GM19452 (cell line): Measurements from ENCODE around the gene POM121.
A peak's percentile ranks its signal among the peaks of the same experiment; 100 is the strongest.
"Not testable (repeated sequence)": the region's sequence is repeated elsewhere in the genome, so short reads cannot be mapped to it uniquely, and the experiment has no call there.

Experiments used
- ATAC-seq: cut with Tn5 transposase; IDR thresholded peaks from one replicate; pipeline ENCODE4 v1.9.1; 2021; ENCODE audit not compliant: unreplicated experiment

The POM121 gene

DNA sequence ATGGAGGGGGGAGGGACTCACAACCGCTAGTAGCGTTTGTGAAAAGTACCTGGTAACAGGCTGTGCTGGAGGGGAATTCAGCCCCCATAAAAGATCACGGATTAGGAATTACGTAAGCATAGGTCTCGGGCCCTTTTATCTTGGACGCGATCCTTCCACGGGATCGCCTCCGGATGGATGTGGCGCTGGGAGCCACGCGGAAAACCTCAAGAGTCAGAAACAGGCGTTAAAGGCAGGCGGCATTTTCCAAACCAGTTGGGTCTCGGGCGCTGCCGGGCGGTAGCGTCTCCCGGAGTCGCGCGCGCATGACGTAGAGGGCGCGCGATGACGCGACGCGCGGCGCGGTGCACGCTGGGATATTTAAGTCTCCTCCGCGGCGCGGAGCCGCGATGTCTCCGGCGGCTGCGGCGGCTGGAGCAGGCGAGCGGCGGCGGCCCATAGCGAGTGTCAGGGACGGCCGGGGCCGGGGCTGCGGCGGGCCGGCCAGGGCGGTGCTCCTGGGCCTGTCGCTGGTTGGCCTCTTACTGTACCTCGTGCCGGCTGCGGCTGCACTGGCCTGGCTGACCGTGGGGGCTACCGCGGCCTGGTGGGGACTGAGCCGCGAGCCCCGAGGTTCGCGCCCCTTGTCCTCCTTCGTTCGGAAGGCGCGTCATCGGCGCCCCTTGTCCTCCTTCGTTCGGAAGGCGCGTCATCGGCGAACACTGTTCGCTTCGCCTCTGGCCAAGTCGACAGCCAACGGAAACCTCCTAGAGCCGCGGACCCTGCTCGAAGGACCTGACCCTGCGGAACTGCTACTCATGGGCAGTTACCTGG is at the start of gene POM121:
TSS of gene POM121 (plus strand) at position 363 of the 813 bp plus-strand sequence. CDS start at position 390, 27 bp downstream.
- ATAC-seq = peak; percentile 80

DNA sequence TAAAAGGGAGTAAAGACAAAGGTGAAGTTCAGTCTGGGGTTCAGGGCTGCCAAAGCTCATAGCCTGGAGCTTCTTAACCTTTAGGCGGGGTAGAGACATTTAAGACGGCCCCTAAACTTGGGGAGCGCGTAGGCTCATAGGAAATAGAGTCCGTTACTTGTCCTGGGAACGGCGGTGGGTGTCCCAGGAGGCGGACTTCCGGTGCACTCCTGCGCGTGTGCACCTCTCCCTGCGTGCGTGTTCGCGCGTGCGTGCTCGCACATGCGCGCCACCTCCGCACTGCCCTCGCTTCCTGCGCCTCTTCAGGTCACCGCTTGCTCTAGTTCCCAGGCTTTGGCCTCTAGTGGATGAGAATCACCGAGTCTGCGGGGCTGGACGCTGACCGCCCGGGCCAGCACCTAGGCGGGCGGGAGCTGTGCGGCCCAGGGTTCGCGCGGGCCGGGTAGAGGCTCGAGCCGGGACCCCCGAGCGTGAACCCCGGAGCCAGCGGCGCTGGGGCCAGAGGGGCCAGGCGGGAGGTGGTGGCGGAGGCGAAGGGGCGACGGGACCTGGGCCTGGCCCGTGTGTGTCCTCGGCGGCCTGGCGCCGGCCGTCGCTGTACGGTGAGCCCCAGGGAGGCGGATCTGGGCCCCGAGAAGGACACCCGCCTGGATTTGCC is 45.7 kb upstream of the POM121 start:
- peak; percentile 99 for ATAC-seq

DNA sequence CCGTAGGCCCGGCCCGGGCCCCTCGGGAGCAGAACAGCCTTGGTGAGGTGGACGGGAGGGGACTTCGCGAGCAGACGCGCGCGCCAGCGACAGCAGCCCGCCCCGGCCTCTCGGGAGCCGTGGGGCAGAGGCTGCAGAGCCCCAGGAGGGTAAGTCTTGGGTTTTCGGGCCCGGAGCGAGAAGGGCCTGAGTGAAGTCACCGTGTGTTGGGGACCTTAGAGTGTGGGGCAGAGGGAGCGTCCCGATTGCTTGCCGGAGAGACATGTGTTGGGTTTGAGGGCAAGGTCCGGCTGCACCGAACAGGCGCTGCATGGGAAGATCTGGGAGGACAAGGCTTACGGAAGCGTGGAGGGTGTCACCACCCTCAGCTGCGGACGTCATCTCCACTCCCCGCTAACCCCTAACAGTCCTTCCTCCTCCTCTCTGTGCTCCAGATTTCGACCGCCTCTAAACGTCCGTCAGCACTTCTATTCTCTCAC is 45.1 kb upstream of the POM121 start:
- ATAC-seq = not testable (repeated sequence)

DNA sequence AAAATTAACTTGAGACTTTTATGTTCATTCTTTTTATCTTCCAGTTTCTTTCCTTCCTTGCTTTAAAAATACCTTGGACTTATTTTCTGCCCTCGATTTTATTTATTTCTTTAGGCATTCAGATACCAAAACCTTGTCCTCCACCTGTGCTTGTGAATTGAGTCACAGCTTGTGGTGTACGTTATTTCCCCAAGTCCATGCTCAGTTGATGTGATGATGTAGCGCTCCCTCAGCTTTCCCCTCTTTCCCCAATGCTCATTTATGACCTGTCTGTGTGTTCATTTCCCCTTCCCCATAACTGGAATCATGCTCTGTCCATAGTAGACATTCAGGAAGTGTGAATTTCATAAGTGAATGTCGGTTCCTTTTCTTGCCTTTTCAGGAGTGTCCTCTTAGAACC is 33.1 kb upstream of the POM121 start:
- not testable (repeated sequence) for ATAC-seq

DNA sequence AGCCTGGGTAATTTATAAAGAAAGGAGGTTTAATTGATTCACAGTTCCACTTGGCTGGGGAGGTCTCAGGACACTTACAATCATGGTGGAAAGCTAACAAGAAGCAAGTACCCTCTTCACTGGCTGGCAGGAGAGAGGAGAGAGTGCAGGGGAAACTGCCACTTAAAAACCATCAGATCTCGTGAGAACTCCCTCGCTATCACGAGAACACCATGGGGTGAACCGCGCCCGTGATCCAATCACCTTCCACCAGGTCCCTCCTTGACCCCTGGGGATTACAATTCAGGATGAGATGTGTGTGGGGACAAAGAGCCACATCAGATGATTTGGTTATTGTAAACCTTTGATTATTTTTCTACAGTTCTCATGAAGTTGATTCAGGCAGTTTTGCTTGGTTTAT is 20.2 kb upstream of the POM121 start:
- ATAC-seq = not testable (repeated sequence)

DNA sequence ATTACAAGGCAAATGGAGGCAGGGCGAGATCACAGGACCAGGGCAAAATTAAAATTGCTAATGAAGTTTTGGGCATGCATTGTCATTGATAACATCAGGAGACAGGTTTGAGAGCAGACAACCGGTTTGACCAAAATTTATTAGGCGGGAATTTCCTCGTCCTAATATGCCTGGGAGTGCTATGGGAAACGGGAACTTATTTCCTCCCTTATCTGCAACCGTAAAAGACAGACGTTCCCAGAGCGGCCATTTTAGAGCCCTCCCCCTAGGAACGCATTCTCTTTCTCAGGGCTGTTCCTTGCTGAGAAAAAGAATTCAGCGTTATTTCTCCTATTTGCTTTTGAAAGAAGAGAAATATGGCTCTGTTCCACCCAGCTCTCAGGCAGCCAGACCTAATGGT is 16.5 kb upstream of the POM121 start:
- not testable (repeated sequence) for ATAC-seq

DNA sequence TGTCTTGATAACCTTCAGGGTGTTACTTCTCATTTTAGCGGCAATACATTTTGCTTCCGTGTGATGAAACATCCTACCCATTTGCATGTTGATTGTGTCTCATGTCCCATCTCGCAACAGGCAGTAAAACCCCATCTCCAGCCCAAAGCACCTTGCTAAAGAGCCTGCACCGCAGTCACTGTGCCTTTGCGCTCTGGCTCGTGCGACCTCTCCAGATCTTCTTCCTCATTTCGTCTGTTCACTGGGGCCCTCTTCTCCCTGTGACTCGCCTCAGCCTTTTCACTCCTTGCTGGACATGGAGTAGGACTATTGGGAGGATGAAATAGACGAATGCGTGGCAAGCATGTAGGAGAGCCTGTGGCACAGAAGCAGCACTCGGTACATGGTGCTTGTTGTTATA is 13.5 kb upstream of the POM121 start:
- ATAC-seq = not testable (repeated sequence)

DNA sequence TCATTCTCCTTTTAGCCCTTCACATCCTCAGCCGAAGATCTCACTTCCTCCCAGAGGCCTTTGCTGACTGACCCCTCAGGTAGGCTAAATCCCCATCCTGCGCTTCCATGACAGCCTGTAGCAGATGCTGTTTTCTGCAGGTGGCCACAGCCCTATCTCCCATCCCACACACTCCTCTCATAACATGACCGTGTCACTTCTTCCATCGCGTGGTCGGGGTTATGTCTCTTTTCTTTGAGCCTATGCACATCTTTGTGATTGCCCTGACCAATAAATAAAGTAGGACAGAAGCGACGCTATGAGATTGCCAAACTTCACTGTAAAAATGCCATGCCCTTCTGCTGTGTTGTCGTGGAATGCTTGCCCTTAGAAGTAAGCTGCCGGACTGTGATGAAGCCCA is 11.1 kb upstream of the POM121 start:
- not testable (repeated sequence) for ATAC-seq

DNA sequence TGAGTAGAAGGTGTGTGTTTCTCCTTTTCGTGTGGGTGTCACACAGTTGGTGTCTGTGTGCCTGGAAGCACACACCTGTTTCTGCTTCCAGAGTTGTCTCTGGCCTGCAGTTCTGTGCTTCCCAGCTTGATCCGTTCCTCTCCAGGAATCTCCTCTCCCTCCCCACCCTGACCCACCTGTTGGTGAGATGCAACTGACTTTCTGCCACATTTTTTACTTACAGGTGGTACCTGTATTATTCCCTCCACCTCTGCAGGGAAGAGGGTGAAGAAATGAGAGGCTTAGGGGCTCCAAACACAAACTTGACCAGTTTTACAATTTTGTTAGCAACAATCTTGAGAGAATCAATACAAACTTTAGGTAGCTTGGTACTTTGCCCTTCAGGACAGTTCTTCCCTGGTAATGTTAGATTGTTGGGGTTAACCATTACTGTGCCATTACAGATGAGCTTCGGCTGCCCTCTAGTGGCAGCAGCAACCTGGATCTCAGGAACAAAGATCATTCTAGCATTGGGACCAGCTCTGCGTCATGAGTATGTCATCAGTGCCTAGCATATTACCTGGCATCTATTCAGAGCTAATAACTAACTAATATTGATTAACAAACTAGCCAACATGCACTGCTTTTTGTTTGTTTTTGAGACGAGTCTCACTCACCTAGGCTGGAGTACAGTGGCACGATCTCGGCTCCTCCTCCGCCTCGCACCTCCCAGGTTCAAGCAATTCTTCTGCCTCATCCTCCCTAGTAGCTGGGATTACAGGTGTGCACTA is 10.0 kb upstream of the POM121 start:
- peak; percentile 93 for ATAC-seq

DNA sequence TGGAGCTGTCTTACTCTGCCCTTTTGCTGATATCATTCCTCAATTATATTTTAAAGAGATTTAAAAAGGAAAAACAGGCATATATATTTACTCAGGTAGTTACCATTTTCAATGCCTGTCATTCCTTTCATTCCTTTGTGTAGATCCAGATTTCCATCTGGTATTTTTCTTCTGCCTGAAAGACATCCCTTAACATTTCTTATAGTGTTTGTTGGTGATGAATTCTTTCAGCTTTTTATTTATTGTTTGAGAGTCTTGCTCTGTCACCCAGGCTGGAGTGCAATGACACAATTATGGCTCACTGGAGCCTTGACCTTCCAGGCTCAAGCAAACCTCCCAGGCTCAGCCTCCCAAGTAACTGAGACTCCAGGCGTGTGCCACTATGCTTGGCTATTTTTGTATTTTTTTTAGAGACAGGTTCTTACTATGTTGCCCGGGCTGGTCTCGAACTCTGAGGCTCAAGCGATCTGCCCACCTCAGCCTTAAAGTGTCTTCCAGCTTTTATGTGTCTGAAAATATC is 5.6 kb upstream of the POM121 start:
- no peak for ATAC-seq

DNA sequence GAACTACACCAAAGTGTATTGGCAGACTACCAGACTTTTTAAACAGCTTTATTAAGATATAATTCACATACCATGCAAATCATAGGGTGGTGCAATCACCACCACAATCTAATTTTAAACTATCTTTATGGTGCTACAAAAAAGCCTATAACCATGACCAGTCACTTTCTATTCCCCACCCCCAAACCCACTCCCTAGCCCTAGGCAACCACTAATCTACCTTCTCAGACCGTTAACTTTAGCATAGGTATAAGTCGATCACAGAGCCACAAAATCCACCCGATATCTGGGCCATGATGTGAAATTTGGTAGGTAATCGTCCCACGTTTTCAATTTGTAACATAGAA is 536 bp upstream of the POM121 start:
- ATAC-seq = peak; percentile 11

DNA sequence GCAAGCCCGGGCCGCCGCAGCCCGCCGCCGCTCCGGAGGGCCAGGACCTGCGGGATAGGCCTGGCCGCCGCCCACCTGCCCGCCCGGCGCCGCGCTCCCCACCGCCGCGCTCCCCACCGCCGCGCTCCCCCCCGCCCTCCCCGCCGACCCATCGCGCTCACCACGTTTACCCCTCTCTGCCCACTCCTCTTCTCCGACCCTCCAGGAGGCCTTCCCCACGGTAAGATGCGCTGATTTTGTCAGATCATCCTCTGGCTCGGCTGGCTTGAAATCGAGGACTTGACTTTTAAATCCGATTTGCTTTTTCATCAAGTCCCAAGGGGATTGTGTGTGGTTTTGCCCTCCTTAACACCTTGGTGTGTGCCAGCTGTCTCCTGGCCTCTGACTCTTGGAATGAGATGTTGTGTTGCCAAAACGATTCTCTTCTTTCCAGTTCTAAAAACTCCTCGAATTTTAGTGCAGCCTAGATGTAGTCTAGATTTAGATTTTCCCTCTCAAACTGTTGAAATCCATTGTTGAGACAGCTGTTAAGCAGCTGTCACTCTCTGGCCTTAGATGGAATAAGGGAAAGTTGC is 738 bp downstream of the POM121 start:
- ATAC-seq = no peak

DNA sequence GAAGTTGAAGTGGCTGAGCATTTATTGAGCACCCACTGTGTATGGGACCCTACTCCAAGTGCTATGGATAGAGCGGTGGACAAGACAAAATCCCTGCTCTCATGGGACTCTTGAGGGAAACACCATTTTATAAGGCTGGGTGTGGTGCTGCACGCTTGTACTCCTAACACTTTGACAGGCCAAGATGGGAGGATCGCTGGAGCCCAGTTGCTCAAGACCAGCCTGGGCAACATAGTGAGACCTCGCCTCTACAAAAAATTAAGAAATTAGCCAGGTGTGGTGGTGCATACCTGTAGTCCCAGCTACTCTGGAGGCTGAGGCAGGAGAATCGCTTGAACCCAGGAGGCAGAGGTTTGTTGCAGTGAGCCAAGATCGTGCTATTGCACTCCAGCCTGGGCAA is 2.9 kb downstream of the POM121 start:
- not testable (repeated sequence) for ATAC-seq

DNA sequence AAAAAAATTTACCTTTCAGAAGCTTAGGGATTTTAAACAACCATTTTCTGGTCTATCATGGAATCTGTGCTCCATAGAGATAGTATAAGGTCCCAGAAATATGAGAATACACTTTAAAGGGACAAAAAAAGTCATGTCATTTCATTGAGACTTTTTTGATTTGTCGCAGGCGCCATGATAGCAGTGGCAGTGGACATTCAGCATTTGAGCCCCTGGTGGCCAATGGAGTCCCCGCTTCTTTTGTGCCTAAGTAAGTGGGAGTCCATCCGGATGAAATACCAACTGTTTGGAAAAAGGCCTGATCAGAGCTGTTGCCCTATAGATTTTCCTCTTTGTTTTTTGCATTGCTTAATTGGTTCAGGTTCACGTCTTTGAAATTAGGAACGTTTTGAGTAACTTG is 3.3 kb downstream of the POM121 start:
- ATAC-seq = not testable (repeated sequence)

DNA sequence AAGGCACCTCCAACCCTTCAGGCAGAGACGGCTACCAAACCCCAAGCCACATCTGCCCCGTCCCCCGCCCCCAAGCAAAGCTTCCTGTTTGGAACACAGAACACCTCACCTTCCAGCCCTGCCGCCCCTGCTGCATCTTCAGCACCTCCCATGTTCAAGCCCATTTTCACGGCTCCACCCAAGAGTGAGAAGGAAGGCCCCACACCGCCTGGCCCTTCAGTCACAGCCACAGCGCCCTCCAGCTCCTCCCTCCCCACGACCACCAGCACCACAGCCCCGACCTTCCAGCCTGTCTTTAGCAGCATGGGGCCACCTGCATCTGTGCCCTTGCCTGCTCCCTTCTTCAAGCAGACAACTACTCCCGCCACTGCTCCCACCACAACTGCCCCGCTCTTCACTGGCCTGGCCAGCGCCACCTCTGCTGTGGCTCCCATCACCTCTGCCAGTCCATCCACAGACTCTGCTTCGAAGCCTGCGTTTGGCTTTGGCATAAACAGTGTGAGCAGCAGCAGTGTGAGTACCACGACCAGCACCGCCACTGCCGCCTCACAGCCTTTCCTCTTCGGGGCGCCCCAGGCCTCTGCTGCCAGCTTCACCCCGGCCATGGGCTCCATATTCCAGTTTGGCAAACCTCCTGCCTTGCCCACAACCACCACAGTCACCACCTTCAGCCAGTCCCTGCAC is 17.3 kb downstream of the POM121 start:
- ATAC-seq = not testable (repeated sequence)

DNA sequence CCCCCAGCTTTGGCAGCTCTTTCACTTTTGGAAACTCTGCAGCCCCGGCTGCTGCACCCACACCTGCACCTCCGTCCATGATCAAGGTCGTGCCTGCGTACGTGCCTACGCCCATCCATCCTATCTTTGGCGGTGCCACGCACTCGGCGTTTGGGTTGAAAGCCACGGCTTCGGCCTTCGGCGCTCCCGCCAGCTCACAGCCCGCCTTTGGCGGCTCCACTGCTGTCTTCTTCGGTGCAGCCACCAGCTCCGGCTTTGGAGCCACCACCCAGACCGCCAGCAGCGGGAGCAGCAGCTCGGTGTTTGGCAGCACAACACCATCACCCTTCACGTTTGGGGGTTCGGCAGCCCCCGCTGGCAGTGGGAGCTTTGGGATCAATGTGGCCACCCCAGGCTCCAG is 18.1 kb downstream of the POM121 start:
- ATAC-seq = not testable (repeated sequence)

DNA sequence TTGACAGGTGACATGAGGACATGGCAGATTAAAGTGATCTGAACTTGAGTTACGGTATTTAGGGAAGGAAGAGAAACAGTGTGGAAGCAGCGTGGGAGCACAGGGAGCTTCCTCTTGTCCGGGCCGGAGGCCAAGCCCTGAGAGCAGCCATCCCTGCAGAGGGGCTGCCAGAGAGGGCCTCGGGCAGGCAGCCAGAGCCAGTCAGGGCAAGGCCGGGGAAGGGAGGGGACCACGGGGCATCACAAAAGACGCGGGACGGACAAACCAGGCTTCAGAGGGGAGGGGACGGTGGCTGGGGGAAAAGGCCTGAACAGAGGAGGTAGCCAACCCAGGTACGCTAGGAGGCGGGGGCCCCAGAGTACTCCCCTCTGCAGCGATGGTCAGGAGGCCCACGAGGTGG is 20.0 kb downstream of the POM121 start:
- not testable (repeated sequence) for ATAC-seq

DNA sequence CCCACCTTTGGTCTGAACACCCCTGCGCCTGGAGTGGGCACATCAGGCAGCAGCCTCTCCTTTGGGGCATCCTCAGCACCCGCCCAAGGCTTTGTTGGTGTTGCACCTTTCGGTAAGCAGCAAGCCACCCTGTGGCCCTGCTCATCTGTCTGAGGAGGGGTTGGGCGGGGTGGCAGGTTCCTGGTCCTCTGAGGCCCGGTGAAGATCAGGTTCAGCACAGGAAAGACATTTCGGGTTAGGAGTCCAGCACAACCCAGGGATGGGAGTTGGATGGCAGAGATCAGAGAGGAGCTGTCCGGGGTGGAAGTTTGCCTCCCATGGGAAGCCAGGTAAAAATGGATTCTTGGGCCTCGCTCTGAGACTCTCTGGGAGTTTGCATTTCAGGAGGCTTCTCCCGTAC is 20.7 kb downstream of the POM121 start:
- ATAC-seq = not testable (repeated sequence)

DNA sequence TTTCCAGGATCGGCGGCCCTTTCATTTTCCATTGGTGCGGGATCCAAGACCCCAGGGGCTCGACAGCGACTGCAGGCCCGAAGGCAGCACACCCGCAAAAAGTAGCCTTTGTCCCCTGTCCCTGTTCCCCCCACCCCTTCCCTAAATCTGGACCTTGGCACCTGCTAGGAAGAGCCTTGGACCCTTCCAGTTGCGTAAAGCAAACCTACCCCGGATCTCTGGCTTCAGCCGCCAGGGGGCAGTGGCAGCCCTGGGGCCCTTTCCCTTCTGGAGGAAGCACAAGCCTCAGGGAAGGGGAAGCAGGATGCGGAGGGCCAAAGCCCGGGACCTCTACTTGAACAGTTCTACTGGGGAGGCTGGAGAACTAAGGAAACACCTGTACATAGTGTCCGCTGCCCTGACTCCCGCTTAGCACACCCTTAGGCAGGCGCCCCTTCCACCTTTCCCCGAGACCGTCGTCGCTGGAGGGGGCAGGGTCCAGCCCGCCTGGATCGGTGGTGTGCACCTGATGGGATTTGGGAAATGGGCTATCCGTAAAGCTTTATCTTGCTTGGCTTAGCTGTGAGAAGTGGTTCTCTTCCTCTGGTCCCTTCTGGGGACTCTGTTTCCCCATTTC is 21.3 kb downstream of the POM121 start:
- ATAC-seq = not testable (repeated sequence)

DNA sequence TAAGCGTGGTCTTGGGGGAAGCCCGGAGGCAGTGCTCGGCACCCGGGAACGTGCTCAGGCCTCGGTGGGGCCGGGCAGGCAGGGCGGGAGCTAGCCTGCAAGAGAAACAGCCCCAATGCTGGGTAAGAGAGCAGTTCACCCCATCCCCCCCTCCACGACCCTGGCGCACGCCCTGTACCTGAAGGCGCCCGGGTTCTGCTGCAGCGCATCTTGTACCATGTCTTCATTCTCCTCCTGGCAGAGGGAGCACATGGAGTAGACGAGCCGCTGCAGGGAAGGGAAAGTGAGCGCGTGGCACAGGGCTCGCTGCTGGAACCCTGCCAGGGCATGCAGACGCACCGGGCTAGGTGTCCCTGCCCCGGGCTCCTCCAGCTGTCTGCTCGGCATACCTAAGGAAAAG is 23.8 kb downstream of the POM121 start:
- not testable (repeated sequence) for ATAC-seq
